Activated CD4-positive, alpha-beta T cell treated with anti-CD3 and anti-CD28 coated beads, Interleukin-2, amount 50 U/mL, for 48 hours (primary cell): ENCODE measurements around the gene WDFY4.

Source experiments
- DNase-seq, 2 experiments: peaks; one replicate each; pipeline ENCODE4 v3.0.0-alpha.2; 2020

WDFY4 gene

GRCh38 chr10:48926764-48927540 lies 242.3 kb downstream of the WDFY4 start:
- DNase-seq, result no peak

- no peak for DNase-seq
Observed at GRCh38 chr10:48929413-48929990, 244.8 kb downstream of the WDFY4 start.

GRCh38 chr10:48931188-48931587 lies 246.5 kb downstream of the WDFY4 start:
- DNase-seq, result no peak

- DNase-seq, result no peak
Observed at GRCh38 chr10:48932831-48933664, 248.4 kb downstream of the WDFY4 start.

- DNase-seq, result no peak
Observed at GRCh38 chr10:48934672-48935501, 250.2 kb downstream of the WDFY4 start.

GRCh38 chr10:48935577-48935976 lies 250.9 kb downstream of the WDFY4 start:
- no peak for DNase-seq

- no peak for DNase-seq
Observed at GRCh38 chr10:48937796-48938195, 253.1 kb downstream of the WDFY4 start.

GRCh38 chr10:48938281-48938680 lies 253.6 kb downstream of the WDFY4 start:
- no peak for DNase-seq

GRCh38 chr10:48938990-48939536 lies 254.4 kb downstream of the WDFY4 start:
- DNase-seq, result no peak

- no peak for DNase-seq
Observed at GRCh38 chr10:48939790-48940325, 255.2 kb downstream of the WDFY4 start, which contains the start of gene LRRC18. Gene LRRC18 (minus strand): TSS chr10:48939840. CDS start chr10:48914155, 25,685 bp downstream.

GRCh38 chr10:48940372-48940771 lies 255.7 kb downstream of the WDFY4 start:
- DNase-seq, result no peak

GRCh38 chr10:48940958-48941357 lies 256.3 kb downstream of the WDFY4 start:
- DNase-seq, result no peak

- no peak for DNase-seq
Observed at GRCh38 chr10:48941427-48942075, 256.9 kb downstream of the WDFY4 start.

- no peak for DNase-seq
Observed at GRCh38 chr10:48943096-48943495, 258.4 kb downstream of the WDFY4 start.

GRCh38 chr10:48944171-48944570 lies 259.5 kb downstream of the WDFY4 start:
- DNase-seq, result no peak

GRCh38 chr10:48945441-48946130 lies 260.9 kb downstream of the WDFY4 start:
- no peak for DNase-seq

- no peak for DNase-seq
Observed at GRCh38 chr10:48946332-48946731, 261.7 kb downstream of the WDFY4 start.

- DNase-seq, result no peak
Observed at GRCh38 chr10:48946891-48947500, 262.3 kb downstream of the WDFY4 start.

GRCh38 chr10:48947690-48948469 lies 263.2 kb downstream of the WDFY4 start:
- DNase-seq, result no peak
